ENCODE results near the gene PTPN21.

Gene PTPN21

DNA sequence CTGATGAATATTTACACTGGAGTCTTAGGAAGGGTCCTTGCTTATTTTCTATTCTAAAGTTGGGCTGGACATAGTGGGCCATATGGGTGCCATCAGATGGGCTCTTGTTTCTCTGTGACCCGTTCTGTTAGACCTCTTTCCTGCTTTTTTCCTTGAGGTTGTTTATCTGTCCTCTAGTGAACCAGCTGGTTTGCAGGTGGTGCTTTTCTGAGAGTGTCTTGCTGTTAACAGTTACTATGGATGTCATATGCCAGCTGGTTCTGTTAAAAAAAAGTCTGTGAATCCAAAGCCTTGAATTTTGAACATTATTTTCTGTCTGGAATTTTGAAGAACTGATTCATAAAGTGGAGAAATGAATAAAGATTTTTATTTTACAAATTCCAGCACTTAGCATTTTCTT lies 37.2 kb upstream of the PTPN21 start:
- H3K9ac ChIP-seq (ENCODE audit: insufficient read length, low read depth): no peak overlapping the region
- DNase-seq (ENCODE audit: low read depth, low spot score): no peak
- H3K36me3 ChIP-seq (ENCODE audit: insufficient read depth, insufficient read length, low read length): peaks cover 53% of the 10 kb centered on the region
- H3K9me3 ChIP-seq (ENCODE audit: insufficient read depth, low read length): no peaks in the 10 kb centered on the region
- H3K4me1 ChIP-seq (ENCODE audit: insufficient read depth, insufficient read length): no peaks in the 10 kb centered on the region
- no peak for TF ChIP-seq YY1 (IDR thresholded peaks at IDR 0.05; ENCODE audit: insufficient read depth, insufficient read length)
- TF ChIP-seq ZNF274 (IDR thresholded peaks at IDR 0.05; ENCODE audit: low read depth, low read length): no peak
- TF ChIP-seq SUZ12 (IDR thresholded peaks at IDR 0.05; ENCODE audit: extremely low read depth, insufficient read depth, insufficient read length): no peak
- no peak overlapping the region for H3K4me3 ChIP-seq (ENCODE audit: insufficient read length, low read depth)
- no peaks in the 10 kb centered on the region for H3K27me3 ChIP-seq (ENCODE audit: insufficient read depth, insufficient read length)

DNA sequence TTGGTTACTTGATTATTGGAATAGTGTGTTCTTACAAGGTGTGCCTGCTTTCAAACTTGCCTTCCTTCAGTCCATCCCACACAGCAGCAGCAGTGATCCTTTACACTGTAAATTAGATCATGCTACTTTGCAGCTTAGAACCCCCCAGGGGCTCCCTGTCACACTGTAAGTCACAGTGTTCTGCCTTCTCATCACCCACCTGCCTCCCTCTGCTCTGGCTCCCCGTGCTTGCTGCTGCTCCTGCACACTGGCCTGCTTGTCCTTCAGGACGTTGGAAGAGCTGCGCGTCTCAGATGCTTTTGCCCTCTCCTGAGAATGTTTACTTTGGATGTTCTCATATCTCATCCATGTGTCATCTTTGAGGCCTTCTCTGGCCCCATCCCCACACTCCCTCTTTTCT lies 35.4 kb upstream of the PTPN21 start:
- Histone ChIP-seq H3K9me3 (ENCODE audit: insufficient read depth, low read length) (no peaks in the 10 kb centered on the region), H3K36me3 (ENCODE audit: insufficient read depth, insufficient read length, low read length) (peaks cover 38% of the 10 kb centered on the region)
- DNase-seq (ENCODE audit: low read depth, low spot score): no peak

DNA sequence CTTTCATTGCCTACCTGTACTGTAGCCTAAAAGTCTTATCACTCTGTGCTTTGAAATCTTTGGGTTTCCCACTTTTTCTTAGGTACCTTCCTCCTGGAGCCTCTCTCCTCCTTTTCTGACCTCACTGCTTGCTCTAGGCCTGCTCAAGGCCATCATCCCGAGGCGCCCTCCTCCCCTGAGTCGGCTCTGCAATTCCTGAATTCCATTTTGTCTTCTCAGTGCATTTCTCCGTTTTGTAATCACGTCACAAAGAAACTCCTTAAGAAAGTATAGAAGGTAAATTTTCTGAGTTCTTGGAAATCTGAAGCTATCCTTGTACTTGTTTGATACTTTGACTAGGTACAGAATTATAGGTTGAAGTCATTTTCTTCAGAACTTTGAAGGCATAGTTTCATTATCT lies 33.3 kb upstream of the PTPN21 start:
- no peak for DNase-seq (ENCODE audit: low read depth, low spot score)
- Histone ChIP-seq H3K27me3 (ENCODE audit: insufficient read depth, insufficient read length) (no peaks in the 10 kb centered on the region), H3K9me3 (ENCODE audit: insufficient read depth, low read length) (no peaks in the 10 kb centered on the region), H3K9ac (ENCODE audit: insufficient read length, low read depth) (no peak overlapping the region), H3K36me3 (ENCODE audit: insufficient read depth, insufficient read length, low read length) (peaks cover 41% of the 10 kb centered on the region), H3K4me1 (ENCODE audit: insufficient read depth, insufficient read length) (no peaks in the 10 kb centered on the region), H3K4me3 (ENCODE audit: insufficient read length, low read depth) (no peak overlapping the region)
- no peak for TF ChIP-seq YY1 (IDR thresholded peaks at IDR 0.05; ENCODE audit: insufficient read depth, insufficient read length)
- no peak for TF ChIP-seq ZNF274 (IDR thresholded peaks at IDR 0.05; ENCODE audit: low read depth, low read length)
- TF ChIP-seq SUZ12 (IDR thresholded peaks at IDR 0.05; ENCODE audit: extremely low read depth, insufficient read depth, insufficient read length): no peak

More for the DNA sequence above, 35.4 kb upstream of the PTPN21 start:
- H3K27me3 ChIP-seq (ENCODE audit: insufficient read depth, insufficient read length): no peaks in the 10 kb centered on the region
- no peak overlapping the region for H3K9ac ChIP-seq (ENCODE audit: insufficient read length, low read depth)
- TF ChIP-seq SUZ12 (IDR thresholded peaks at IDR 0.05; ENCODE audit: extremely low read depth, insufficient read depth, insufficient read length) (no peak), YY1 (IDR thresholded peaks at IDR 0.05; ENCODE audit: insufficient read depth, insufficient read length) (no peak), ZNF274 (IDR thresholded peaks at IDR 0.05; ENCODE audit: low read depth, low read length) (no peak)
- no peaks in the 10 kb centered on the region for H3K4me1 ChIP-seq (ENCODE audit: insufficient read depth, insufficient read length)
- no peak overlapping the region for H3K4me3 ChIP-seq (ENCODE audit: insufficient read length, low read depth)

DNA sequence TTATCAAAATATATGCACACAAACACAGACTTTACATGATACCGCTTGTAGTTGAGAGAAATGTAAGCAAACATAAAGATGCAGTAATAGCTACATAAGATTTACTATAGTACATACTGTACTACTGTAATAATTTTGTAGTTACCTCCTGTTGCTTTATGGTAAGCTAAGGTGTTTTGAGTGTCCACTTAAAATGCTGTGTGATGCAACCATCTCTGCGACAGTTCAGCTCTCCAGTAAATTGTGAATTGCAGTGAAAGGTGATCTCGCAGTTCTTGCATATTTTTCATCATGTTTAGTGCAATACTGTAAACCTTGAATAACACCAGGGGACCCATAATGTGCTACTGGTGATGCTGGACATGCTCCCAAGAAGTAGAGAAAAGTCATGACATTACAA lies 29.6 kb upstream of the PTPN21 start:
- peaks cover 56% of the 10 kb centered on the region for H3K36me3 ChIP-seq (ENCODE audit: insufficient read depth, insufficient read length, low read length)
- no peaks in the 10 kb centered on the region for H3K27me3 ChIP-seq (ENCODE audit: insufficient read depth, insufficient read length)
- no peak for DNase-seq (ENCODE audit: low read depth, low spot score)
- H3K9me3 ChIP-seq (ENCODE audit: insufficient read depth, low read length): no peaks in the 10 kb centered on the region
- TF ChIP-seq SUZ12 (IDR thresholded peaks at IDR 0.05; ENCODE audit: extremely low read depth, insufficient read depth, insufficient read length) (no peak), ZNF274 (IDR thresholded peaks at IDR 0.05; ENCODE audit: low read depth, low read length) (no peak), YY1 (IDR thresholded peaks at IDR 0.05; ENCODE audit: insufficient read depth, insufficient read length) (no peak)
- H3K4me3 ChIP-seq (ENCODE audit: insufficient read length, low read depth): no peak overlapping the region
- H3K9ac ChIP-seq (ENCODE audit: insufficient read length, low read depth): no peak overlapping the region
- no peaks in the 10 kb centered on the region for H3K4me1 ChIP-seq (ENCODE audit: insufficient read depth, insufficient read length)

DNA sequence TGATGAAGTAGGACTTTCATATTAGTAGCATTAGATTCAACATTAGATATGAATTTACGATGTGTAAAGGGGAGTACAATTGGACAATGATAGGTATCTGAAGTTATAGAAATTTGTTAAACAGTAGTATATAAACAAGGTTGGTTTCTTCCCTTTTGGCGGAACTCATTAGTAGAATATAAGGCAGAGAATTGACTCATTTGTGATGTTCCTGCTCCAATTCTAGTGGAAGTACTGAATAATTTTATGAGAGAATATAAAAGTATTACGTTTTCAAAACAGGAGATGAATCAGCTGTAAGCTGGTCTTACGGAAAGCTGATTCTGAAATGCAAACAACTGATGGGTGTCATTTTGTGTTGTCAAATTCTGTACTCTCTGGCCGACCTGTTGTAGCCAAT lies 21.4 kb upstream of the PTPN21 start:
- Histone ChIP-seq H3K4me3 (ENCODE audit: insufficient read length, low read depth) (no peak overlapping the region), H3K9ac (ENCODE audit: insufficient read length, low read depth) (no peak overlapping the region), H3K36me3 (ENCODE audit: insufficient read depth, insufficient read length, low read length) (peaks cover 92% of the 10 kb centered on the region), H3K9me3 (ENCODE audit: insufficient read depth, low read length) (no peaks in the 10 kb centered on the region), H3K27me3 (ENCODE audit: insufficient read depth, insufficient read length) (no peaks in the 10 kb centered on the region), H3K4me1 (ENCODE audit: insufficient read depth, insufficient read length) (no peaks in the 10 kb centered on the region)
- no peak for DNase-seq (ENCODE audit: low read depth, low spot score)
- TF ChIP-seq ZNF274 (IDR thresholded peaks at IDR 0.05; ENCODE audit: low read depth, low read length) (no peak), YY1 (IDR thresholded peaks at IDR 0.05; ENCODE audit: insufficient read depth, insufficient read length) (no peak), SUZ12 (IDR thresholded peaks at IDR 0.05; ENCODE audit: extremely low read depth, insufficient read depth, insufficient read length) (no peak)

DNA sequence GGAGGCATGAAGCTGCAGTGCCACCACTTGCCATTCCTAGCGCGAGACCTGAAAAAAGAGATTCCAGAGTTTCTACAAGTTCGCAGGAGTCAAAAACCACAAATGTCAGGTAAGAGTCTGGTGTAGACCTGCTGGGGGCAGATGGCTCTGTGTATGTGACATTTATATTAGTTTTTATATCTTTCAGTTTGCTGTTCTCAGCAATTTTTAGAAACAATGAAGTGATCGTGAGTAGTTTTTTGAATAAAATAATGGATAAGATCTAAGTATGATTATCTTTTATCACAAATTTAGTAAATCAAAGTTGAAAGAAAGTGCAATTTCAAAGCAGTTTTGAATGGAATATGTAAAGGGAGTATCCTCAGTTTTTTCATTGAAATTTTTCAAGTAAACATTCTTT lies 17.3 kb upstream of the PTPN21 start:
- H3K4me3 ChIP-seq (ENCODE audit: insufficient read length, low read depth): no peak overlapping the region

DNA sequence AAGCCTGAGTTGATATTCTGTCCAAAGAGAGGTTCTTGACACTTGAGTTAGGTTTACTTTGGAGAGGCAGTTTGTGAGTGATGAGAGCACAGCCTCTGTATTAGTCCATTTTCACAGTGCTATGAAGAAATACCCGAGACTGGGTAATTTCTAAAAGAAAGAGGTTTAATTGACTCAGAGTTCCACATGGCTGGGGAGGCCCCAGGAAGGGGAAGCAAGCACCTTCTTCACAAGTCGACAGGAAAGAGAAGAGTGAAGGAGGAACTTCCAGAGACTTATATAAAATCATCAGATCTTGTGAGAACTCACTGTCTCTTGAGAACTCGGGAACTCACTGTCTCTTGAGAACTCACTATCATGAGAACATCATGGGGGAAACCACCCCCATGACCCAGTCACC lies 13.4 kb upstream of the PTPN21 start:
- Histone ChIP-seq H3K27me3 (ENCODE audit: insufficient read depth, insufficient read length) (no peaks in the 10 kb centered on the region), H3K4me1 (ENCODE audit: insufficient read depth, insufficient read length) (no peaks in the 10 kb centered on the region), H3K4me3 (ENCODE audit: insufficient read length, low read depth) (no peak overlapping the region), H3K36me3 (ENCODE audit: insufficient read depth, insufficient read length, low read length) (peaks cover 61% of the 10 kb centered on the region), H3K9ac (ENCODE audit: insufficient read length, low read depth) (no peak overlapping the region), H3K9me3 (ENCODE audit: insufficient read depth, low read length) (no peaks in the 10 kb centered on the region)
- no peak for DNase-seq (ENCODE audit: low read depth, low spot score)
- no peak for TF ChIP-seq ZNF274 (IDR thresholded peaks at IDR 0.05; ENCODE audit: low read depth, low read length)
- no peak for TF ChIP-seq SUZ12 (IDR thresholded peaks at IDR 0.05; ENCODE audit: extremely low read depth, insufficient read depth, insufficient read length)
- no peak for TF ChIP-seq YY1 (IDR thresholded peaks at IDR 0.05; ENCODE audit: insufficient read depth, insufficient read length)

More for the DNA sequence above, 17.3 kb upstream of the PTPN21 start:
- Histone ChIP-seq H3K9ac (ENCODE audit: insufficient read length, low read depth) (no peak overlapping the region), H3K9me3 (ENCODE audit: insufficient read depth, low read length) (no peaks in the 10 kb centered on the region), H3K36me3 (ENCODE audit: insufficient read depth, insufficient read length, low read length) (peaks cover 86% of the 10 kb centered on the region), H3K27me3 (ENCODE audit: insufficient read depth, insufficient read length) (no peaks in the 10 kb centered on the region), H3K4me1 (ENCODE audit: insufficient read depth, insufficient read length) (no peaks in the 10 kb centered on the region)
- DNase-seq (ENCODE audit: low read depth, low spot score): no peak
- TF ChIP-seq SUZ12 (IDR thresholded peaks at IDR 0.05; ENCODE audit: extremely low read depth, insufficient read depth, insufficient read length) (no peak), YY1 (IDR thresholded peaks at IDR 0.05; ENCODE audit: insufficient read depth, insufficient read length) (no peak), ZNF274 (IDR thresholded peaks at IDR 0.05; ENCODE audit: low read depth, low read length) (no peak)
